Natural killer cell (primary cell): Measurements from ENCODE around the gene CCND3. TPM values are rescaled to one million over a fixed set of nuclear protein-coding genes. Genes with fewer than 3 reads are reported as not detected.

Experiments
- ATAC-seq, 3 donors: fragments of 150-1000 bp in 2 of 3; fragments of 200-7000 bp in 1 of 3; cut with Tn5 transposase; 1 replicate in 1 of 3; 2 replicates in 2 of 3; pipeline ENCODE4 v1.10.0; 2021; ENCODE audit warnings: mild to moderate bottlenecking in 2 of 3, moderate library complexity in 2 of 3
- DNase-seq, 2 donors: peaks; one replicate each; pipeline versions ENCODE4 v3.0.0 to v3.0.0-alpha.2; 2013 to 2021; ENCODE audit warnings: mixed read lengths in 1 of 2
- H3K27ac ChIP-seq: one replicate; pipeline ENCODE4 v1.5.1; 2013; ENCODE audit warnings: mild to moderate bottlenecking, low read length
- H3K27me3 ChIP-seq: one replicate; pipeline ENCODE4 v1.6.1; 2013; ENCODE audit warnings: low read length; ENCODE audit not compliant: control insufficient read depth, insufficient read depth
- H3K36me3 ChIP-seq: one replicate; pipeline ENCODE4 v1.6.1; 2013; ENCODE audit warnings: low read length; ENCODE audit not compliant: control insufficient read depth, insufficient read depth
- H3K4me1 ChIP-seq: one replicate; pipeline ENCODE4 v1.6.1; 2013; ENCODE audit warnings: low read length; ENCODE audit not compliant: control insufficient read depth, insufficient read depth
- H3K4me3 ChIP-seq: one replicate; pipeline ENCODE4 v1.5.1; 2013; ENCODE audit warnings: low read length
- H3K9me3 ChIP-seq: one replicate; pipeline ENCODE4 v1.6.1; 2013; ENCODE audit warnings: low read length; ENCODE audit not compliant: control insufficient read depth, insufficient read depth
- H3K27ac Mint-ChIP-seq, 2 donors: one replicate each; pipeline ENCODE4 v1.8.0; 2022; ENCODE audit warnings: mild to moderate bottlenecking in 2 of 2, mixed read lengths in 2 of 2, moderate library complexity in 1 of 2
- H3K27me3 Mint-ChIP-seq, 2 donors: one replicate each; pipeline ENCODE4 v1.8.0; 2022; ENCODE audit warnings: low read depth in 2 of 2, mixed read lengths in 2 of 2
- H3K36me3 Mint-ChIP-seq: one replicate; pipeline ENCODE4 v1.8.0; 2022; ENCODE audit warnings: mixed read lengths
- H3K4me1 Mint-ChIP-seq, 2 donors: one replicate each; pipeline ENCODE4 v1.8.0; 2022; ENCODE audit warnings: mixed read lengths in 2 of 2
- H3K4me3 Mint-ChIP-seq: one replicate; pipeline ENCODE4 v1.8.0; 2022; ENCODE audit warnings: mild to moderate bottlenecking, moderate library complexity, mixed read lengths
- H3K9me3 Mint-ChIP-seq, 2 donors: one replicate each; pipeline ENCODE4 v1.8.0; 2022; ENCODE audit warnings: mixed read lengths in 2 of 2
- CTCF ChIP-seq: fragments of 200-600 bp; IDR thresholded peaks from one replicate; pipeline ENCODE4 v1.8.0; 2022; ENCODE audit warnings: antibody characterized with exemption
- WGBS: methylation state at CpG from one replicate; pipeline ENCODE4 v1.1.7; 2013; ENCODE audit warnings: missing lambda C conversion rate; ENCODE audit not compliant: insufficient coverage; 5-methylcytosine and 5-hydroxymethylcytosine counted together
- intact Hi-C: fragments of 100-400 bp; cut with micrococcal nuclease; formaldehyde crosslinking; loops from one replicate; pipeline ENCODE4 v1.14.2; 2022
- total RNA-seq, 4 donors: library from RNA; stranded (reverse); fragments of 120-200 nt in 1 of 4; gene quantifications; one replicate each; pipeline versions ENCODE4 v1.2.3 to v1.2.4, GENCODE V29; 2013 to 2022

Gene CCND3
- total RNA-seq, 3 donors from 2014 or later (not counting 1 experiment from before 2014, with no cell fraction given) = 409 to 438 (median 438) TPM

- H3K27me3 ChIP-seq = no peaks in the 10 kb centered on the region
- H3K4me3 Mint-ChIP-seq = no peak overlapping the region
- DNase-seq = no peak
- no peak for TF ChIP-seq CTCF
- H3K27ac Mint-ChIP-seq = peak overlapping the region in 1 of 2 donors; percentile 34
- WGBS = 92% methylated on average over 3 of the region's 4 CpGs
- H3K27me3 Mint-ChIP-seq = no peaks in the 10 kb centered on the region
- H3K4me1 ChIP-seq = peaks cover 2% of the 10 kb centered on the region
- H3K36me3 Mint-ChIP-seq = no peaks in the 10 kb centered on the region
- ATAC-seq = no peak
- H3K9me3 Mint-ChIP-seq = no peaks in the 10 kb centered on the region
- H3K9me3 ChIP-seq = no peaks in the 10 kb centered on the region
- H3K4me1 Mint-ChIP-seq = peaks cover 18 to 27% of the 10 kb centered on the region in 2 donors
- intact Hi-C loops = no loop called here
- peaks cover 29% of the 10 kb centered on the region for H3K36me3 ChIP-seq
- no peak overlapping the region for H3K27ac ChIP-seq
- H3K4me3 ChIP-seq = no peak overlapping the region
Observed at GRCh38 chr6:41914869-41915530, 26.6 kb downstream of the CCND3 start.

- Histone ChIP-seq H3K4me3 (no peak overlapping the region), H3K27ac (no peak overlapping the region), H3K9me3 (no peaks in the 10 kb centered on the region), H3K27me3 (no peaks in the 10 kb centered on the region), H3K36me3 (peaks cover 29% of the 10 kb centered on the region), H3K4me1 (peaks cover 2% of the 10 kb centered on the region)
- no peaks in the 10 kb centered on the region for H3K9me3 Mint-ChIP-seq
- TF ChIP-seq CTCF = no peak
- H3K27ac Mint-ChIP-seq = no peak overlapping the region
- intact Hi-C loops = no loop called here
- no peaks in the 10 kb centered on the region for H3K27me3 Mint-ChIP-seq
- ATAC-seq (no peak), DNase-seq (no peak)
- H3K36me3 Mint-ChIP-seq = no peaks in the 10 kb centered on the region
- no peak overlapping the region for H3K4me3 Mint-ChIP-seq
- peaks cover 13 to 30% of the 10 kb centered on the region in 2 donors for H3K4me1 Mint-ChIP-seq
- 100% methylated on average over 2 of the region's 2 CpGs for WGBS
Observed at GRCh38 chr6:41914343-41914742, 27.3 kb downstream of the CCND3 start.

GRCh38 chr6:41909727-41910126 is 31.9 kb downstream of the CCND3 start:
- peaks cover 6% of the 10 kb centered on the region for H3K4me1 ChIP-seq
- no peak for TF ChIP-seq CTCF
- peaks cover 14 to 39% of the 10 kb centered on the region in 2 donors for H3K4me1 Mint-ChIP-seq
- H3K27ac ChIP-seq = no peak overlapping the region
- no peaks in the 10 kb centered on the region for H3K9me3 Mint-ChIP-seq
- no peaks in the 10 kb centered on the region for H3K27me3 Mint-ChIP-seq
- H3K4me3 Mint-ChIP-seq = peak overlapping the region; percentile 17
- no peak overlapping the region for H3K4me3 ChIP-seq
- peaks cover 27% of the 10 kb centered on the region for H3K36me3 Mint-ChIP-seq
- H3K27me3 ChIP-seq = no peaks in the 10 kb centered on the region
- ATAC-seq (peak; percentile 38 to 55 (median 53)), DNase-seq (no peak)
- H3K9me3 ChIP-seq = no peaks in the 10 kb centered on the region
- peak overlapping the region; percentile 76 to 79 for H3K27ac Mint-ChIP-seq
- peaks cover 46% of the 10 kb centered on the region for H3K36me3 ChIP-seq
- intact Hi-C loops = no loop called here
- no CpG with 5 or more reads among the region's 1 CpG for WGBS
